Right lobe of liver (tissue), 4 donors: ENCODE results near the gene MED27.

ENCODE experiments used
- CTCF ChIP-seq, 4 donors: fragments of 200-600 bp in 3 of 4; fragments of 450-650 bp in 1 of 4; IDR thresholded peaks; one replicate each; pipeline versions ENCODE4 v1.5.1 to v1.8.0; 2016 to 2022; ENCODE audit warnings: antibody characterized with exemption in 4 of 4, mild to moderate bottlenecking in 2 of 4
- POLR2A ChIP-seq: fragments of 450-650 bp; IDR thresholded peaks from one replicate; pipeline ENCODE4 v1.6.1; 2017; ENCODE audit warnings: antibody characterized with exemption, mild to moderate bottlenecking
- donor health status: DM: no; HTN: no; CAD: no.
- donor health status: DM: no; HTN: no; CAD: no.
- donor health status: DM: no; HTN: yes; CAD: no.

GRCh38 chr9:131923766-131924165 lies 155.9 kb downstream of the MED27 start:
- TF ChIP-seq CTCF (IDR thresholded peaks at IDR 0.05) (no peak), POLR2A (no peak)
